Left kidney (tissue), 2 donors: ENCODE results near the gene GRM5. TPM values are rescaled to one million over a fixed set of nuclear protein-coding genes. Genes with fewer than 3 reads are reported as not detected.
"Not testable (repeated sequence)": the region's sequence is repeated elsewhere in the genome, so short reads cannot be mapped to it uniquely, and the experiment has no call there.

ENCODE experiments used
- DNase-seq: peaks from one replicate; pipeline ENCODE4 v3.0.0-alpha.2; 2013
- polyA plus RNA-seq: library from polyadenylated mRNA; unstranded; fragments of 120-200 nt; gene quantifications from one replicate; pipeline ENCODE4 v1.2.1, GENCODE V29; 2013; ENCODE audit not compliant: insufficient read length

Gene GRM5
- polyA plus RNA-seq, 1 donor = 0.13 TPM

DNA sequence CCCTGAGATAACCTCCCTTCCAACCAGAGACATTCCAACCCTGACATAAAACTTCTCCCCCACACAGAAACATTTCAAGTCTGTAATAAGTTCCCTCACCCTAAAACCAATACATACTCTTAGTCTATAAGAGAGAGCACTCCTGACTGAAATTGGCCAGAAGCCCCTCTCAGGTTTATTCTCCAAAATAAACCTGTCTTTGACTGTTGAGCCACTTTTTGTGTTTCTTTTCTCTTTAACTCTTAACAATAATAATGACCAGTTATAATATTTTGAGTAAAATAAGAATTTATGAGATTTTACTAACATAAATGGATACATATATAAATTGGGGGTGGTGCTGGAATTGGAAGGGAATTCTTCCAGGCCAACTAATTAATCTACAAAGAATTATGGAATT lies 93.6 kb downstream of the GRM5 start:
- no peak for DNase-seq

DNA sequence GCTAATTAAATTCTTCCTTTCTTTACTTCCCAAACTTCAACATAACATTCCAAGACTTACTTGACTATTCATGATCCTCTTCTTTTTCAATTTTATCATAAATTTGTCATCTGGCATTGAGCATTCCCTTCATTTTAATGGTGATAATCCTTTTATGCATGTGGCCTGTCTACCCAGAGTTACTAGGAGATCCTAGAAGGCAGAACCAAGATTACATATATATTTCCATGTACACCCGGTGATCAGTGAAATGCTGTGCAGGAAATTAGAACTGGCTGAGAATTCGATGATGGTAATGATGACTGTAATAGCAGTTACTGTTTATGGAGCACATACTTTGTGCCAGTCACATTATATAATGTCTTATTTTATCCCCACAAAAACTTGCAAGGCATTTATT lies 104.2 kb downstream of the GRM5 start:
- DNase-seq = not testable (repeated sequence)

DNA sequence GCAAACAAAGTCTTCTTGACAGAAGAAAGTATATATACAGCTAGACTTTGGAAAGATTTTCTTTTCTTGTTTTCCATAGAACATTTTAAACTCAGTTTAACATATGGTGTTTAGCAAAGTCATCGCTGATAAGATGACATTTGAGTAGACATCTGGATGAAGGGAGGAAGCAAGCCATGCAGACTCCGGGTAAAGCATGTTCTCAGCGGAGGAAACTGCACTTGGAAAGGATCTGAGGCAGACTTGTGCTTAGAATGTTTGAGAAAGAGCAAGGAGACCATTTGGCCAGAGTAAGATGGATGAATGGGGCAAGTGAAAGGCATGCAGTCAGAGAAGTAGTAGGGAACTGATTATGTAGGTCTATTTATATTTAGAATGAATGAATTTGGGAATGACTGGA lies 105.9 kb downstream of the GRM5 start:
- not testable (repeated sequence) for DNase-seq

DNA sequence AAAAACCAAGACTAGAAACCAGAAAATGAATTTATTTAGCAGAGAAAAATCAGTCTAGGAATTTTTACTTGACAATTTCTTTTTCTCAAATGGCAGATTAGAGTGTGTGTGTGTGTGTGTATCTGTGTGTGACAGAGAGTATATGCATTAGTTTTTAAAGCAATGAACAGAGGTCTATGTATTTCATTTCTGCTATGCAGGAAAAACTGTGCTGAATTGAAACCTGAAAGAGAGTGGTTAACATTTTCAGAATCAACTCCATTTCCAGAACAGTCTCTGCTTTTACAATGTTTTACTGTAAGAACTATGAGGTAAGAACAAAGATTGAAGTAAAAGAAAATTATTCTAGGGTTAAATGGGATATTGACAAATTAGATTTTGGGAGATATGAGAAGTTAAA lies 114.8 kb downstream of the GRM5 start:
- DNase-seq = no peak

DNA sequence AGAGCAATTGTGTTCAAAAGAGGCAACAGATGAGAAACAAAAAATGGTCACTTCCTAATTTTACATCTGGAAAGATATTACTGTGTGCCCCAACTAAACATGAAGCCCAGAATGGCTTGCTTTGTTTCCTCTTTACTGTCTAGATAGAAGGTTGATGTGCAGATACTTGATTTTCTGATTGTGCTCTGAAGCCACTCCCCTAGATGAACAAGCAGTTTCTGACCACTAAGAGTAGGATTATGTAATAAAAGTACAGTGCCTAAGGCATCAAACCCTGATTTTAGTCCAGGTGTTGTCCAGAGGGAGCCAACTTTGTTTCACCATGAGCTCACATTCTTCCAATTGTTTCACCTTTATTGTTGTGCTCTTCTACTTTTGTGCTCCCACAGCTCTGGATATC lies 116.9 kb downstream of the GRM5 start:
- DNase-seq = not testable (repeated sequence)

DNA sequence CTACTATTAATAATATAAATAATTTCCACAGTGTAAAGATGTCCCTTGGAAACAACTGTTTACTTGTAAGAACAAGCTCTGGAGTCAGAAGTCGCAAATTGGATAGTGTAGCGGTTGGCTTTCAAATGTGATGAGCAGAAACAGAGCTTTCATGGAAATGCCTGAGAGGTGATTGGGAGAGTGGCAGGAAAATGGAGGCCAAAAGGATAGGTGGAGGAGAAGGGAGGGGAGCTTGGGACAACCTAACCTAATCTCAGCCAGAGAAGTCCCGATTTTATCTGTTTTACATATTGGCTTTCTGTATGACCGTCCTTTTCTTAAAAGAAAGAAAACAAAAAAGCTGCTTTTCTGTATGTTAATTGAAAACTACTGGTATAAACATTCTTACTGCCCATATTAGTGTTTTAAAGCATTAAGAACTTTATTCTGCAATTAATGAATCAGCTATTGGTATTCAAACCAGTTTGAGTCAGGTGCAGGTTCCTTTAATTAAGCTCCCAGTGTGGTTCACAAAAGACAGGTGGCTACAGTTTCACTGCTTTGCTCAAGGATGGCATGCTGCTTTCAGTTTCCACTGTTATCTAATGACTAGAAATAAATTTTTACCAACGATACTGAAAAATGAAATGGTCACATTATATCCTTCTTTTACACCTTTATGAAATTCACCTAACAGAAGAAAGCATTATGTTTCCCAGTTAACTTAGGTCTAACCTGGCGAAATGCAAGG lies 117.8 kb downstream of the GRM5 start:
- DNase-seq = not testable (repeated sequence)

DNA sequence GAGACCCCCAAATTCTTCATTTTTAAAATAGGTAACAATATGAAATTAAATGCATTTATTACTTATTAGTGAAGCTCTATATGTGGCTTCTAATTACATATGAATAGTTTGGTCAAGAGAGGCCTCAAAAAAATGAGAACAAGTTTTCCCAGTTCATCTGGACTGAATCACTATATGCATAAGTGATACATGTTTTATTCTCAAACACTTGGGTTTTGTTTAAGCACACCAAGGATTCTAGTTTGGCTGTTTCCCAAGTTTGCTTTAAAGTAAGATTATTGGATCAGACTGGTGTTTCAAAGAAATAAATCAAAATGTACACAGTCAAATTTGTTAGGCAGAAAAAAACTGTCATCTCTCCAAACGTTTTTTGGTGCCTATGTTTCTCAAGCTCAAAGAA lies 136.1 kb downstream of the GRM5 start:
- not testable (repeated sequence) for DNase-seq

DNA sequence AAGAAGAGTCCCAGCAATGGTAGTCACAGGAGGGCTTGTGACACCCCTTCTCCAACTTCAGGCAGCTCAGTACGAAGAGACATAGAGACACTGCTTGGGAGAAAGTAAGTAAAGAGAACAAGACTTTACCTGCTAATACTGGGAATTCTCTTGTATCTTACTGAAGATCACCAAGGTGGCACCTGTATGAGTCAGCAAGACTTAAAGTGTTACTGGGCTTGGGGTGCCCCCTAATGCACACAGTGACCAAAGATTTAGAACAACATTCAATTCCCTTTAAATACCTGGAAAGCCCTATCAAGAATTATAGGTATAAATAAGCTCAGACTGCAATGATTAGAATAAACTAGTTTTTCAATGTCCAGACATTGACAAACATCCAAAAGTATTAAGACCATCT lies 148.7 kb downstream of the GRM5 start:
- DNase-seq = not testable (repeated sequence)

DNA sequence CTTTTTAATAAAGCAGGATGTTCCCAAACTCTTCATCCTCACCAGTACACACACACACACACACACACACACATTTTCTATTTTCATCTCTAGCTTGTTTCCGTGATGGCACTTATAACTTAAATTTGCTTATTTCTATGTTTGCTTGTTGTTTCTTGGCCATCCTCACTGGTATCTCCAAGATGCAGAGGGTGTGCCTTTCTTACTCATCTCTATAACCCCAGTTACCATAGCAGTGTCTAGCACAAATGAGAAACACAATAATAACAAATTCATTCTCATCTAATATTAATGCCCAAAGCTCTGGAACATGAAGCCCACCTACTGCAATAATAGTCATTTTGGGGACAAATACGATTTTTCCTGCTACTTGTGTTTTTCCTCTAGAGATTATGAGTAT lies 156.3 kb downstream of the GRM5 start:
- DNase-seq = no peak

DNA sequence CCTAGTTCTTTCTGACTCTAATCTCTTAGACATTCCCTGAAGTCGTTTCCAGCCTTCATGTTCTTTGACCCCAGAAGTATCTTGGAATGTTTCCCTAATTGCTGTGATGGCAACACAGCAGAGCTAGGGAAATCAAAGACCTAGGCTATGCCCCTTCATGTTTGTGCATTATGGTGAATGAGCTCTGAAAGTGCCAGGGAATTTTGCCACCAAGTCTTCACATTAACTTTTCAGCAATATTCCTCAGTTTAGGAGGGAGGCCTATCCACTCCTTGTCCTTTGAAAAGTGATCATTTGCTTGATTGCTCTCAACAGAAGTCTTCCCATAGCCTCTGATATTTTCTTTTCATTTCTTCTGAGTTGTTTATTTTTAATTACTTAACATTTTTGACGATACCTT lies 164.3 kb downstream of the GRM5 start:
- DNase-seq = not testable (repeated sequence)

DNA sequence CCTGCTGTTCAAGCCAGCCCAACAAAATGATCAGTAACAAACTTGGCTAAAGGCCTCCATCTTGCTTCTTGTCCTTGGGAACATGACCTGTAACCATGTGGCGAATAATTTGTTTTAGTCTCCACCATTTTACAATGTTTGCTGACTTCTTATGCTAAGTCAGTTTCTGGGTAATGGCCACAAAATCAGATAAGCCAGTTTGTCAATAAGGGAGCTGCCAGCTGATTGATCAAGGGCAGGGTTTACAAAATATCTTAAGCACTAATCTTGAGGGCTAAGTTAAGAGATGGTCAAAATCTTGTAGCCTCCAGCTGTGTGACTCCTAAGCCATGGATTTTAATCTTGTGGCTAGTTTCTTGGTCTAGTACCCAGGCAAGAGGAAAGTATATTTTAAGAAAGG lies 176.9 kb downstream of the GRM5 start:
- DNase-seq = not testable (repeated sequence)

DNA sequence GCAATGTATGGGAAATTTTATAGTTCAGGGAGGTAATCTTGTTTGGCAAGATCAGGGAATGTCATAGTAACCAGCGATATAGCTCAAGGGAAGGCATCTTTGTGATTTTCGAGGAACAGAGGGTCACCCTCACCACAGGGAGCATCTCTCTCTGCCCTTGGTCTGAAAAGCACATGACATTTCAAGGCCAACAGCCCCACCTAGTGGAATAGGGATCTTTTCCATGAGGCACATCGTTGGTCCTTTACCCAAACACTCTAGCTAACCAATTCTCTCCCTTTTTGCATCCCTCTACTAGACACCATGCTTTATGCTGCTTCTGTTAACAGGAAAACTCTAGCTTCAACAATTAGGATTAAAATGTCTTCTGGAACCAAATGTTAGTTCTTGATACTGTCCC lies 179.0 kb downstream of the GRM5 start:
- DNase-seq = no peak

DNA sequence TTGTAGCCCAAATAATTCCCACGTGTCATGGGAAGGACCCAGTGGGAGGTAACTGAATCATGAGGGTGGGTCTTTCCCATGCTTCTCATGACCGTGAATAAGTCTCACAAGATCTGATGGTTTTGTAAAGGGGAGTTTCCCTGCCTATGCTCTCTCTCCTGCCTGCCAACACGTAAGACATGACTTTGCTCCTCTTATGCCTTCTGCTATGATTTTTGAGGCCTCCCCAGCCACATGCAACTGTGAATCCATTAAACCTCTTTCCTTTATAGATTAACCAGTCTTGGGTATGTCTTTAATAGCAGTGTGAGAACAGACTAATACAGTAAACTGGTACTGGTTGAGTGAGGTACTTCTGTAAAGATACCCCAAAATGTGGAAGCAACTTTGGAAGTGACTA lies 183.0 kb downstream of the GRM5 start:
- DNase-seq = not testable (repeated sequence)

DNA sequence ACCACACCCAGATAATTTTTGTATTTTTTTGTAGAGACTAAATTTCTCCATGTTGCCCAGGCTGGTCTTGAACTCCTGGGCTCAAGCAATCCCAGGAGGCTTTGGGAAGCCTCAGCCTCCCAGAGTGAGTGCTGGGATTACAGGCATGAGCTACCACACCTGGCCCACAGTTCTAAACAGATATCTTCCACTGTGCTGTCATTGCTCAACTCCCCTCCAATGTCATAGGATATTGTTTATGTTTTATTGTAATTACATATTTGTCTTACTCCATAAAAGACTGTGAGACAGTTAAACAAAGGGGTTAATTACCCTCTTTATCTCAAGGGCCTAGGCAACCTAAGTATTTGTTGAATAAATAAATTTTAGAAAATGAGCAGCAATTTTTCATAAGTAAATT lies 204.2 kb downstream of the GRM5 start:
- DNase-seq = no peak

DNA sequence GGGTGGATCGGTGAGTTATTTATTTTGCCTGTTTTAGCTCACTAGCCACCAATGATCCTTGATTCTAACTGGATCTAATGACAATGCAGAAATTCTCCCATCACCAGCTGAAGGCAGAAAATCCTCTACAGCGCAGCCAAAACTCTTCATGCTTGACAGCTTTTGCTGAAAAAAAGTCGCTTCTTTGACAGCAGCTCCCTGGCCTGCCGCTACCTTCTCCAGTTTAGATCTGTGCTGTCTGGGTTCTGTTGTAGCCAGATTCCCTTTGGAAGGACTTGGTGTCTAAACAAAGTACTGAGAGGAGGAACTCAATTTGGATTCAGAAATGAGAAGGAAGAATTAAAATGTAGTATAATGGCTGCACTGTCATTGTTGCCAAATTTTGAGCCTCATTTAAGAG lies 205.4 kb downstream of the GRM5 start:
- not testable (repeated sequence) for DNase-seq

DNA sequence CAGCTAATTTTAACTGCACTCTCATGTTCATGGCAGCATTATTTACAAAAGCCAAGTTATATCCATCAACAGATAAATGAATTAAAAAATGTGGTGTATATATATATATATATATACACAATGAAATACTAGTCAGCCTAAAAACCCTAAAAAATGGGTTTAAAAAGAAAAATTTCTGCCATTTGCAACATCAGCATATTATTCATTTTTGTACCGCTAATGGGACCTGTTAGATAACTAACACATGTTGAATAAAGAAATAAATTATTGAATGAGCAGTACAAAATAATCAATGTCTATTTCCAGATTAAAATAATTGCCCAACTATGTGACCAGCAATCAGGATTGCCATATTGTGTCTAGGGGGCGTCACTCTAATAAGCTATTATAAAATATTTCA lies 211.8 kb downstream of the GRM5 start:
- not testable (repeated sequence) for DNase-seq

DNA sequence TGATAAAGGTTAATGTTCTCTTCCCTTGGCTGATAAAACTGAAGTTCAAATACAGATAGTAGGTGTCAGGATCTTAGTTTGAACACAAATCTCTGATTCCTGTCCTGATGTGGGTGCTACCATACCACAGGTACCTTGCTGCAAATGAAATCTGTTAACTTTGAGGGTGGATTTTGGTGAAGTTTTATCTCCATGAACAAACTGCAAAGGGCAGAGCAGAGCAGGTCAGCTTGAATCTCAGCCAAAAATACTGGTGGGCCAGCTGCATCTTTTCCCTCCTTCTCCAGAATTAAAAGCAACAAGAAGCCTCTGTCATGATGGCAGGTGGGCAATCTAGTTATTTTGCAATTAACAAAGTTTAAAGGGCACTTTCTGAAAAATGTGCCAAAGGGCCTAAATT lies 214.2 kb downstream of the GRM5 start:
- DNase-seq = not testable (repeated sequence)

DNA sequence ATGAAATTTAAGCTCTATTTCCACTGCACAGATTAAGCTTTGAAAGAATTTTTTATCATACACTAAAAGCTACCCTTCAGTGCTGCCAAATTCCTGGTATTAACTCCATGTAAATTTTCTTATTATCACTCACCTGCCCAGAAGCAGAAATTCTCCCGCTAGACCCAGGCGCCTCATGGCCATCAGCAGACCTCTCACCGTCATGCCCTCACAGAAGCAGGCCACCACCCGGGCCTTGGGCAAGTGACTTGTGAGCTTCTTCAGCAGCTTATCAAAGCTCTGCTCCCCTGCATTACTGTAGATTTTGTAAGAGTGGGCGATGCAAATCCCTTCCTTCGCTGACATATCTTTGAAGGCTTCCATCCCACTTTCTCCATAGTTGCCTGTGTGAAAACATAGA lies 216.0 kb downstream of the GRM5 start:
- DNase-seq = not testable (repeated sequence)

DNA sequence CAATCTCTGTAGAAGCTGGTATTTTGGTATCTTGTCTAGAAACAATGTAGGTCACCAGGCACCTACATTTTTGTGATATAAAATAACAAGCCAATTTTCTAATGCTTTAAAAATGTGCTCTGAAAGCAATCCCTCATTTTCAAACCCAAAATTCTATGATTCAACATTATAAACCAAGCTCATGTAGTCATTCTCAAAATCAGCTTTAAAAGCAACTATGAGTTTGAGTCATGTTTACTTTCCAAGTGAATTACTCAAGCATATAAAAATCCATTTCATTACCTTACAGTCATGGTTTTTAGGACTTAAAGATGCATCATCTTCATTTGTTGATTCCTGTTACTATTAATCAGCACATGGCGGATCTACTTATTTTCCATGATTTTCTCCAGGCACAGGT lies 216.4 kb downstream of the GRM5 start:
- DNase-seq = no peak

DNA sequence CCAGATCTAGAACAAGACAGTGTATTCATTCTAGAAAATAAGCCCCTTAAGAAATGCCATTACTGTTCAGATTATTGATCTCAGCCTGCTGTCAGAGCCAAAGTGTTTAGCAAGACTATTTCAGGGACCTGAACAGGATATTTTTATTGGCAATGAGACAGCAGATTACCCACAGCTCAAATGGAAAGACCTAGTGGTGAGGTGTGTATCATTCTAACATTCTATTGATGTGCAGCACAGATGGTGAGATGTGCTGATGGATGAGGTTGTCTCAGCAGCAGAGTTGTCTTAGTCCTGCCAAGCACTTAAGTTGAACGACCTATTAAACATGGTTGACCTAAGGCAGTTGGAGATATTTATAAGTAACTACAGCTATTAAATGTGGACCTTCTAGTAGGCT lies 219.5 kb downstream of the GRM5 start:
- not testable (repeated sequence) for DNase-seq

DNA sequence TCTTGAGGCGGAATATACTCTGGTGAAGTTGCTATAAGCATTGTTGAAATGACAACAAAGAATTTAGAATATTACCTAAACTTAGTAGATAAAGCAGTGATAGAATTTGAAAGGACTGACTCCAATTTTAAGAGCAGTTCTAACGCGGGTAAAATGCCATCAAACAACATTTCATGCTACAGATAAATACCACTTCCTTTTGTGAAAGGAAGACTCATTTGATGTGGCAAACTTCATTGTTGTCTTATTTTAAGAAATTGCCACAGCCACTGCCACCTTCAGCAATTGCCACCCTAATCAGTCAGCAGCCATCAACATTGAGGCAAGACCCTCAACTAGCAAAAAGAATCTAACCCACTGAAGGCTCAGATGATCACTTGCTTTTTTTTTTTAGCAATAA lies 220.8 kb downstream of the GRM5 start:
- DNase-seq = not testable (repeated sequence)

DNA sequence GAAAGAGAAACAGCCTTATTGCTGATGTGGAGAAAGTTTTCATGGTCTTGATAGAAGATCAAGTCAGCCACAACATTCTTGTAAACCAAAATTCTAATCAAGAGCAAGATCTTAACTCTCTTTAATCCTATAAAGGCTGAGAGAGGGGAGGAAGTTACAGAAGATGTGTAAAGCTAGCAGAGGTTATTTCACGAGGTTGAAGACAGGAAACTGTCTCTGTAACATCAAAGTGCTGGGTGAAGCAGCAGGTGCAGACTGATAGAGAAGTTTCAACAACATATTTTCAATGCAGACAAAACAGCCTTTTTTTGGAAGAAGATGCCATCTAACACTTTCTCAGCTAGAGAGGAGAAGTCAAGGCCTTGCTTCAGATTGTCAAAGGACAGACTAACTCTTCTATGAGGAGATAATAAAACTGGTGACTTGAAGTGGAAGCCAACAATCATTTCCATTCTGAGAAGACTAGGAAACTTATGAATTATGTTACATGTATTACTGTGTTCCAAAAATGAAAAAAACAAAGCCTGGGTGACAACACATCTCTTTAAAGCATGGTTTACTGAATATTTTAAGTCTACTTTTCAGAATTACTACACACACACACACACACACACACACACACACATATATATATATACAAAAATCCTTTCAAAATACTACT lies 221.9 kb downstream of the GRM5 start:
- DNase-seq = not testable (repeated sequence)

DNA sequence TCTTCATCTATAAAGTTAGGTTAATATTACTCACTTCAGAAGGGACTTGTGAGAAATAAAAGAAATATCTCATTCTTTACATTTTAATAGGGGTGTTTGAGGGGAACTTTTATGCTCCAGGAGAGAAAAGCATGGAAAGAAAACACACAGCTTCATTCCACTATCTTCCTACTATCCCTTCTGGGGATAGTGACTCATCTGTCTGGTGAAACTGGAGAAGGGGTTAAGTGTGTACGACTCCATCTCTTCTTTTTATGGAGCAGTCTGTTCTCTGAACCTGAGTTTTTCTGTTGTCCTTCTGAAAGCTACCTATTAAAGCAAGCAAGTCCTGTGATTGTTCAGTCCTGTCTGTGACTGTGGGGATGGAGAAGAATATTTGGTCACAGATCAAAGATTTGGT lies 227.6 kb downstream of the GRM5 start:
- not testable (repeated sequence) for DNase-seq

DNA sequence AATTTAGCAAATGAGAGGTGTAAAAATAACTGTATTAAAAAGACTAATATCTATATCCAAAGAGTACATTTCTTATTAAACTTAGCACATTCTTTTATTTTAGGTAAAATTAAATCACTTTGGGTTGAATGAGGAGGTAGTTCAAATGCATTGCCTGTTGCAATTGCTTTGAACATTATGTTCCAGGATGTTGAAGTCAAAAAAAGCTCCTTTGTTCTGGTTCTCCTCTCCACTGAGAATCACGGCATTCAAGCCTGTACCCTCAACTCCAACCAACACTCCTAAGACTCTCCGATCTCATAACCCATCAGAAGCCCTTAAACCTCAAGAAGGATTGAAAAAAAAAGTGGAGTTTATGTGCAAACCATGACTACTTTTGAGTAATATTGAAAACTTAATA lies 230.1 kb downstream of the GRM5 start:
- not testable (repeated sequence) for DNase-seq
